Cardiac muscle cell (in vitro differentiated cells and primary cell): ENCODE results near the gene TMEM158. TPM values are rescaled to one million over a fixed set of nuclear protein-coding genes. Genes with fewer than 3 reads are reported as not detected.

Experiments
- DNase-seq, 2 donors: peaks; one replicate each; pipeline versions ENCODE4 v3.0.0 to v3.0.0-alpha.2; 2010 to 2017; ENCODE audit warnings: low read depth in 1 of 2, low spot score in 1 of 2
- H3K27ac ChIP-seq: fragments of 200-600 bp; sonication (generic); 2 replicates; pipeline ENCODE4 v1.5.1; 2016
- H3K27me3 ChIP-seq: fragments of 200-600 bp; sonication (generic); 2 replicates; pipeline ENCODE4 v1.6.0; 2016; ENCODE audit warnings: control low read depth
- H3K36me3 ChIP-seq: fragments of 200-600 bp; sonication (generic); 2 replicates; pipeline ENCODE4 v1.5.1; 2016; ENCODE audit warnings: control low read depth
- H3K4me1 ChIP-seq: fragments of 200-600 bp; sonication (generic); 2 replicates; pipeline ENCODE4 v1.8.1; 2017; ENCODE audit warnings: low read depth, mild to moderate bottlenecking, mixed run types
- H3K4me3 ChIP-seq: fragments of 200-600 bp; sonication (generic); 2 replicates; pipeline ENCODE4 v1.5.1; 2016; ENCODE audit warnings: mild to moderate bottlenecking
- H3K9me3 ChIP-seq: fragments of 200-600 bp; sonication (generic); 2 replicates; pipeline ENCODE4 v1.5.1; 2017; ENCODE audit warnings: low read depth, mild to moderate bottlenecking, control low read depth
- CTCF ChIP-seq: IDR thresholded peaks from 2 replicates; pipeline ENCODE4 v1.5.1; 2012; ENCODE audit warnings: low read depth, mild to moderate bottlenecking, low read length
- polyA plus RNA-seq: library from polyadenylated mRNA; unstranded; fragments of >200 nt; fragmentation: Nextera tagmentation; extraction: Ambion mirVana; gene quantifications from 2 replicates; pipeline ENCODE4 v1.2.1, GENCODE V29; 2016
- total RNA-seq: library from RNA; depleted of rRNA; stranded (reverse); fragments of >200 nt; gene quantifications from 2 replicates; pipeline ENCODE4 v1.2.3, GENCODE V29; 2016

Gene TMEM158
- total and polyA plus RNA-seq, 2 experiments from 2014 or later: 0.83 to 3.4 TPM

GRCh38 chr3:45241206-45241605 is 15.1 kb upstream of the TMEM158 start:
- Histone ChIP-seq H3K27ac (no peak overlapping the region), H3K9me3 (no peaks in the 10 kb centered on the region), H3K4me3 (no peak overlapping the region), H3K4me1 (no peaks in the 10 kb centered on the region), H3K27me3 (no peaks in the 10 kb centered on the region), H3K36me3 (no peaks in the 10 kb centered on the region)
- no peak for DNase-seq
- no peak for TF ChIP-seq CTCF

- Histone ChIP-seq H3K27me3 (no peaks in the 10 kb centered on the region), H3K9me3 (no peaks in the 10 kb centered on the region), H3K27ac (no peak overlapping the region), H3K4me1 (no peaks in the 10 kb centered on the region), H3K4me3 (no peak overlapping the region), H3K36me3 (no peaks in the 10 kb centered on the region)
- no peak for TF ChIP-seq CTCF
- no peak for DNase-seq
These were observed 14.2 kb upstream of the TMEM158 start for GRCh38 chr3:45240292-45240691.

- Histone ChIP-seq H3K4me1 (no peaks in the 10 kb centered on the region), H3K36me3 (no peaks in the 10 kb centered on the region), H3K27me3 (no peaks in the 10 kb centered on the region), H3K4me3 (no peak overlapping the region), H3K27ac (no peak overlapping the region), H3K9me3 (no peaks in the 10 kb centered on the region)
- DNase-seq: no peak
- no peak for TF ChIP-seq CTCF
These were observed 13.2 kb upstream of the TMEM158 start for GRCh38 chr3:45239254-45239653.

GRCh38 chr3:45236964-45237363 is 10.9 kb upstream of the TMEM158 start:
- no peak overlapping the region for H3K4me3 ChIP-seq
- H3K36me3 ChIP-seq: no peaks in the 10 kb centered on the region
- peaks cover 5% of the 10 kb centered on the region for H3K27me3 ChIP-seq
- H3K4me1 ChIP-seq: no peaks in the 10 kb centered on the region
- no peak overlapping the region for H3K27ac ChIP-seq
- no peak for DNase-seq
- no peaks in the 10 kb centered on the region for H3K9me3 ChIP-seq
- TF ChIP-seq CTCF: no peak

- no peak for DNase-seq
- H3K27me3 ChIP-seq: peaks cover 21% of the 10 kb centered on the region
- H3K4me1 ChIP-seq: no peaks in the 10 kb centered on the region
- H3K9me3 ChIP-seq: no peaks in the 10 kb centered on the region
- no peak overlapping the region for H3K27ac ChIP-seq
- no peak for TF ChIP-seq CTCF
- no peak overlapping the region for H3K4me3 ChIP-seq
- no peaks in the 10 kb centered on the region for H3K36me3 ChIP-seq
These were observed 9.3 kb upstream of the TMEM158 start for GRCh38 chr3:45235409-45235808.

GRCh38 chr3:45234250-45234649 is 8.2 kb upstream of the TMEM158 start:
- H3K9me3 ChIP-seq: no peaks in the 10 kb centered on the region
- H3K4me3 ChIP-seq: no peak overlapping the region
- no peak overlapping the region for H3K27ac ChIP-seq
- no peaks in the 10 kb centered on the region for H3K36me3 ChIP-seq
- no peak for TF ChIP-seq CTCF
- H3K4me1 ChIP-seq: no peaks in the 10 kb centered on the region
- DNase-seq: no peak
- H3K27me3 ChIP-seq: peaks cover 32% of the 10 kb centered on the region
